Keratinocyte (primary cell): ENCODE data around the gene ELFN2.

Experiments used
- CTCF ChIP-seq, 3 experiments: IDR thresholded peaks in 1 of 3; conservative IDR thresholded peaks in 1 of 3; optimal IDR thresholded peaks in 1 of 3; 2 replicates in 2 of 3; 3 replicates in 1 of 3; pipeline versions ENCODE3 to v1.5.1; 2011; ENCODE audit warnings: low read length in 3 of 3, mild to moderate bottlenecking in 3 of 3, moderate library complexity in 2 of 3, control low read depth in 1 of 3, inconsistent platforms in 1 of 3; ENCODE audit not compliant: insufficient read depth in 2 of 3; ENCODE audit errors: extremely low read depth in 1 of 3
- EZH2 ChIP-seq: IDR thresholded peaks from one replicate; pipeline ENCODE4 v1.6.1; 2012; ENCODE audit warnings: inconsistent platforms, mild to moderate bottlenecking, low read length, moderate library complexity

DNA sequence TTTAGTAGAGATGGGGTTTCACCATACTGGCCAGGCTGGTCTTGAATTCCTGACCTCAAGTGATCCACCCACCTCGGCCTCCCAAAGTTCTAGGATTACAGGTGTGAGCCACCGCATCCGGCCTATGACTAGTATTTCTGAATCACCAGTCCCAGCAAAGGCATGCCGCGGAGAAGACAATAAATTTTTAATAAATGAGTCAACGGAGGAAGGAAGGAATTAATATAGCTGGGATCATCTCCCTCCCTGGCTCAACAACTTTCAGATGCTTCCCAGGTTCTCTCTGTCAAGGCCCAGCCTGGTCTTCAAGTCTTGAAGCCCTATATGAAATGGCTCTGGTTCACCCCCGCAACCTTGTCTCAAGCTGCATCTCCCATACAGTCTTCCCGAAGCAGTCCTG lies 99.3 kb downstream of the ELFN2 start:
- TF ChIP-seq CTCF (optimal IDR thresholded peaks at IDR 0.05 in 1 of 3, IDR thresholded peaks at IDR 0.05 in 1 of 3, conservative IDR thresholded peaks at IDR 0.05 in 1 of 3; ENCODE audit: extremely low read depth in 1 of 3, insufficient read depth in 2 of 3, low read length in 3 of 3) (no peak), EZH2 (no peak)
